Medulla oblongata (tissue), 1 donor: Measurements from ENCODE around the gene ABLIM2.

Experiments
- DNase-seq: peaks from one replicate; pipeline ENCODE4 v3.0.0-alpha.2; 2015; ENCODE audit errors: extremely low spot score

ABLIM2 gene

DNA sequence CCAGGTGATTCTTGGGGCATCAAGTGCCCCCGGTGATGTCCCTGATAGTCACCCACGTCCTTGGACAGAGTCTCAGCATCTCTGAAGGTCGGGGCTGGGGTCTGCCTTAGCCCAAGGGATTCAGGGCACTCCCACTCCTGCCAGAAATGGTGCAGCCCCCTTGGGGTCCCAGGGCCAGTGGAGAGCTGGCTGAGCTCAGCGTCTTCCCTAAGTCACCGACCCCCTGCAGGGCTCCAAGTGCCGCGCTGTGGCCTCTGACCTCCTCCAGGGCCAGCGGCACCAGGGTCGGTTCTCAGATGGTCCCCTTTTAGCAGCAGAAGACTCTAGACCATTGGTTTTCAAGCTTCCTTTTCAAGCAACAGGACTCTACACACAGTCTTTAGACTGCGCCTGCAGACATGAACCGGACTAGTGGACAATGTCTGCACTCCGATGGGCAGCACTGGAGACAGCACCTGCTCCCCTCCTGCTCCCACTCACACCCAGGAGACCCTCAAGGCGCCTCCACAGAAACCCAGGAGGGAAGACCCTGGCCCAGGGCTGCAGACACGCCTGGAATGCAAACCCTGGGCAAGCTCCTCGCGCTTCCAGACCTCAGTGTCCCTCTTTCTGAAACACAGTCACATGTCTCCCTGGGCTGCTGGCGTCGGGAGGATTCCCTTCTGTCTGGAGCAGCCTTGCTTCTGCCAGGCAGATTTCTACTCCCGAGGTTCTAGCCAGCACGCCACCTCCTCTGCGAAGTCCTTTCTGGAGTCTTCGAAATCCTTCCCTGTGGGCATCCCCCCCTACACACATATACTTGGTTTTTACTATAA is 53.9 kb downstream of the ABLIM2 start:
- no peak for DNase-seq

DNA sequence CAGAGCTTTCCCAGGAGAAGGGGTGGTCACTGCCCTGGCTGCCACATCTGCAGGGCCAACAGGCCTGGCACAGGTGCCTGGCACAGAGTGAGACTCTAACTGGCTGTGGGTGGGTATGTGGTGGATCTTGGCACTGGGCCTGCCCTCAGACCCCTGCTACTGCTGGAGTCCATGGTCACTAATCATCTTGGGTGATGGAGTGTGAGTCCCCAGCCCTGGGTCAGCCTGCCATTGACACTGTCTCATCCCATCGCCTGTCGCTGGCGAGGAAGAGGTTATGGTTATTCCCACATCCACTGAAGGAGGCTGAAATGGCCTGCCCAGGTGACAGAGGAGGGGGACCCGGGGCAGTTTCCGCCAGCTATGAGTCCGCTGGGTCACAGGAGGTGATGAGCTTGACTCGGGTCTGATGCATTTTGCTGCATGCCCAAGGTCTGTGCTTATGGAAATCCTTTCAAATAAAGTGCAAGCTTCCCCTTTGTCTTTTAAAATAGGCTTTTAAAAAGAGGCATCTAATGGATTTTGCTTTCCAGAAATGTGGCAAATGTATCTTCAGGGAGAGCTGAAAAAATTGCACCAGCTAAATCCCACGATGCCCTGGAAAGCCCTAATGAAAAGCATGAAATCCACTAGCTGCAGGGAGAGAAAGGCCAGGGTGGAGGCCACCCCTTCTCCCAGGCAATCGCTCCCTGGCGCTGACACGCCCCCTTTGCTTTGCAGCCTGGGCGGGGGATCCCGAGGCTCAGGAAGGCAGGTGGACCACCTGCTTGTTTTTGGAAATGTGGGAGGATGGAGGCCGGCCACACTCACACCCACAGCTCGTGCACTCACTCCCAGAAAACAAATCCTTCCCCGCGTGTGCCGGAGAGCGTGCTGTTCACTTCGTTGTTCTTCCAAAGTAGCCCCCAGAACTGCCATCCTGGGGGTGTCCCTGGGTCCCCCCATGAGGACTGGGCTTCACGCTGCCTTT is 54.9 kb downstream of the ABLIM2 start:
- DNase-seq = no peak

DNA sequence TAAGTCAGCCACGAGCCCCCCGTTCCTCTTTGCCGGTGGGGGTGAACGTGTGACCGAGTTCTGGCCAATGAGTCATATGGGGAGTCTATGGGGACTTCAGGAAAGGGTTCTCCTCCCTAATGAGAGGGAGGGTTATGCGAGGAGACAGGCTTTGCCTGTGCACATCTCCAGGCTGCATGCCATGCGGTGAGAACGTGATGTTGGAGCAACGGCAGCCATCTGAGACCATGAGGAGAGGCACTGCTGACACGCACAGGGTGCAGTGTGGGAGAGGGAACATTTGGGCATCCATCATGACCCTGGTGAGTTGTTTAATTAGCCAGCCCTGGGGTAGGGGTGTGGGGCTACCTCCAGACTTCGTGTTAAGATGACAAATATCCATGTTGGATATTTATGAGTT is 55.8 kb downstream of the ABLIM2 start:
- no peak for DNase-seq

DNA sequence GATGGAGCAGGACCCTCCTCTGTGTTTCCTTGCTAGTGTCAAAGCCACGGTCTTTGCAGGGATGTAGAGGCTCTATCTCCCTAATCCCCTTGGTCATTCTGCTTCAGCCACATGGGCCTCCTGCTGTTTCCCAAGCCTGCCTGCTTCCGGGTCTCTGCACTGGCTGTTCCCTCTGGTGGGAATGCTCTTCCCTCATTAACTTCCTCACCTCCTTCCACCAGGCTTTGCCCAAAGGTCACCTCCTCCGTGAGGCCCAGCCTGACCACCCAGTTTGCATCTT is 56.6 kb downstream of the ABLIM2 start:
- no peak for DNase-seq

DNA sequence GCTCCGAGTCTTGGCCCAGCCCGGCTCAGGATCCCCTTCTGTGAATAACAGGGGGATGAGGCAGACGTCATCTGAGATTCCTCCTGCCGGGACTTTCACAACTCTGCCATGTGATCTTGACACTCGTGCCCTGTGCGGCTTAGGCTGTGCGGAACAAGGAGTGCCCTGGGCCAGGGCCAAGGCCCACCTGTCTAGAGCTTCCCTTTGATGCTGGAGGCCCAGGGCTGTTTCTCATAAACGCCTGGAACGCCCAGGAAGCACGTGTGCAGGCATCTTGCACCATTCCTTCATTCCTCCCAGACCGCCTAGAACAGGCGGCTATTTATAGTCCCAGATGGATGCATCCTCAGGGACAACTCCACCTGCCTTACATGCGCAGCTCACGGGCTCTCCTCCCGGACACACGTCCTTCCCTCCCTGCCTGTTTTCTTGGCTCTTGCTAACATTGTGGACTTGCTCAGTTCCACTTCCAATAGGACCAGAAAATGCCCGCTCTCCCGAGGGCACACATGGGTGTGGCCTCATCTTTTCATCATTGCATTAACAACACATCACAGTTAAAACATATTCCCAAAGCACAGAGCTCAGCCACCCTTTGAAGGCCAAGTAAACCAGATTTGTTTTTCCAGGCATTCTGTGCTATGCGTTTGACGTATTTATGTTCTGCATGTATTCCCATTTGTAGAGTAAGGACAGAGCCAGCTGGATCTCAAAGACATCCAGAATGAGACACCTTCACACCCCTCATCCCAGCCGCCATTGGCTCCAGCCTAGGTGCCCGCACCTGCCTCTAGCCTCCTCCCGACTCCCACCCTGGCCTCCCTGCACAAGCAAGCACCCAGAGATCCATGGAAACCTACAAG is 57.2 kb downstream of the ABLIM2 start:
- no peak for DNase-seq

DNA sequence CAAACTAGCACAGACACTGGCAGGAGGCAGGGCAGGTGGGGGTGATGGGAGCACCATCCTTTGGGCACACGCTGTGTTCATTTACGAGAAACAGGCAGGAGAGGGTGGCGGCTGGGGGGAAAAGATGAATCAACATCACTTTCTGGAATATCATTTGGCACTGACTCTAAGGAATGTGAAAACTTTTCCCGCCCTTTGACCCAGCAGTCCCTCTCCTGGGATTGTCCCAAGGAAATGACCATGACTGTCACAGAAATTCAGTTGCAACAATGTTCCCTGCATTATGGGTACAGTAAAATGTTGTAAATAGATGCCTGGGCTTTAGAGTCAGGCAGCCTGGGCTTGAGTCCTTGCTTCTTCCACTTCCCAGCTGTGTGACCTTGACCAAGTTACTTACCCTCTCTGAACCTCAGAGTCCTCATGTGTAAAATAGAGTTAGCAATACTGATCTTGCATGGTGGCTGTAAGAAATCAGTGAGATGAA is 58.6 kb downstream of the ABLIM2 start:
- DNase-seq = no peak

DNA sequence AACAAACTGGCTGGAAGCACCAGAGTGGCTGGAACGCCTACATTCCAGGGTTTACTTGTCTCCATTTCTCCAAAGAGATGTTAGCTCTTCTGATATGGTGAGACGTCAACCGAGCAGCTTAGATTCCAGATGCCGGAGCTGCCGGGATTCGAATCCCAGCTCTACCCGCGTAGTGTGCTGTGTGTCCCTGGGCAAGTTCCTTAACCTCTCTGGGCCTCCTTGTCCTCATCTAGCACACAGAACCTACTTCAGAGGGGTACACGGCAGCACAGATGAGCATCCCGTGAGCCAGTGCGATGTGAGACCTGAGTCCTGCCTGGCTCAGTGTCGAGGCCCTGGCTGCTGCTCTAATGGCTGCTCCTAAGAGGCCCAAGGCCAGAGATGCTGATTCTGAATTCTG is 60.1 kb downstream of the ABLIM2 start:
- no peak for DNase-seq

DNA sequence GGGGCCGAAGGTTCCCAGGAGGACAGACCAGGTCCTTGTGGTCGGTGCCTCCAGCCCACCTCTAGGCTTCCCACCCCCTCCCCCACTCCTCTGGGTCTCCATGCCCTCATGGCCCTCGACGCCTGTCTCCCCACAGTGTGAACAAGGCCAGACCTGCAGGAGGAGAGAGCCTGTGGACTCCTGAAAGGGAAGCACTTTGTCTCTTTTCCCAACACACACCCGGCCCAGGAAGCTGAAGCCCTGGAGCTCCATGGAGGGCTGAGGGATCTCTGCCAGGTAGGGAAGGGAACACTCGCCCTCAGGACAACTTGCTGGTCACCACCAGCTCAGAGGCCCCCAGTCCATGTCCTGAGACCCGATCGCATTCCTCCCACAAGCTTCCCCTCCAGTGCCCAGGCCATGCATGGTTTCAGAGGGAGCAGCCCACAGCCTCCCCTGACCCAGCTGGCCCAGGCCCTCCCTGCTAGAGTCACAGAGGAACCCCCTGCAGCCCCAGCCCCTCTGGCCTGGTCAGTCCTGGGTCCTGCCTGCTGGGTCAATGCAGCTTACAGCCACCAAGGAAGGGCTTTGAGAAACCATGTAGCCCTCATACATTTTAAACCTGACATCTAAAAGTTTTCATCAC is 60.8 kb downstream of the ABLIM2 start:
- no peak for DNase-seq

DNA sequence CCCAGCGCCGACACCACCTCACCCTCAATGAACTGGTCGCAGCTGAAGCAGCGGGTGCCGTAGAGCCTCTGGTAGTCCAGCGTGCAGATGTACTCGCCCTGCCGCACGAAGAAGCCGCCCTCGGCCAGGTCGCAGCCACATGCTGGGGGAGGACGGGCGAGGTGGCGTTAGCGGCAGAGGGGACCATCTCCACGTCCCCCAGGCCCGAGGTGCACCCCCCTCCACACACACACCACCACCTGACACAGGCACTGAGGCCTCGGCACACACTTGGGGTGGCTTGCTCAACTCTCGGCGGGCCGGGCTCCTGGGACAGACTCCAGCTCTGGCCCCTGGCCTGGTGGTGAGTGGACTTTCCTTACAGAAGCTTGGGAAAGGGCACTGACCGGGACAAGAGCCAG is 61.5 kb downstream of the ABLIM2 start:
- no peak for DNase-seq

DNA sequence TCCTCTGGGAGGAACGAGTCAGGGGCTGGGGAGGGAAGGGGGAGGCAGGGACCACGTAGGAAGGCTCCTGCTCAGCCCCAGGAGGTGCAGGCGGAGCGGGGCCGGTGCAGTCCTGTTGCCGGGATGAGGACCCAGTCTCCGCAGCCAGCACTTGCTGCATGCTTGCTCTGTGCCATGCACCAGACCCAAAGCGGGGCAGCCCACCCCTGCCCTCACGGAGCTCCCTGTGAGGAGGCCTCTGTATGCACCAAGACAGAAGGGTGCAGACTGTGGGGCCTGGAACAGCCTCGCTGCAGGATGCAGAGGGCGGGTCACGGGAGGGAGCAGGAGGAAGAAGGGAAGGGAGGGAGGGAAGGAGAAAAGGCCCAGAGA is 61.9 kb downstream of the ABLIM2 start:
- no peak for DNase-seq

DNA sequence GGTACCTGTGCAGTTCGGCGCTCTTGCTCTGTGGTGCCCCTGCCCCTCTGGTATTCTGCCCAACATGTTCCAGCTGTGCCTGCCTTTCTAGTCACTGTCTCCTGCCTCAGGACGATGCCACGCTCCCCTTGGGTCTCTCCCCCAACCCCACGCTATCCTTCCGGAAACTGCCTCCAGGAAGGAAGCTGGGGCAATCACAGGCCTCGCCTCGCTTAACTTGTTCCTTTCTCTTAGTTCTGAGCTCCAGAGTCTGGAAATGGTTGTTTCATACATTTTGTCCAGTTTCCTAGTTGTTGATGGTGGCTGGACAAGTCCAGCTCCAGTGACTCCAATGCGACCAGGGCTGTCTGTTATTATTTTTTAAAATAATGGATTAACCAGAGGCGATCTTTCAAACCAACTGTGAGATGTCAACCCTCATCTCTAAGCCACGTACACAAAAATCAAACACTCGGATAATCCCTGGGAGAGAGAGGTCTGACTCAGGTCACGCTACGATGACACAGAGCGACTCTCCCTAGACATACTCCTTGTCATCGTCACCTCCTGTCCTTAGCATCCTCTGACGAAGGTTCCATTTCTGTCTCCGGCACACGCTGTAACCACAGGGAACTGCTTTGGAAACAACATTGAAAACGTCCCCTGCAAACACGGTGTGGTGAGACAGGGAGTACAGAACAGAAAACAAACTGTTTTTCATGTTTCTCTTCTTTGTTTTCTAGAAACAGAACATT is 62.5 kb downstream of the ABLIM2 start:
- no peak for DNase-seq

DNA sequence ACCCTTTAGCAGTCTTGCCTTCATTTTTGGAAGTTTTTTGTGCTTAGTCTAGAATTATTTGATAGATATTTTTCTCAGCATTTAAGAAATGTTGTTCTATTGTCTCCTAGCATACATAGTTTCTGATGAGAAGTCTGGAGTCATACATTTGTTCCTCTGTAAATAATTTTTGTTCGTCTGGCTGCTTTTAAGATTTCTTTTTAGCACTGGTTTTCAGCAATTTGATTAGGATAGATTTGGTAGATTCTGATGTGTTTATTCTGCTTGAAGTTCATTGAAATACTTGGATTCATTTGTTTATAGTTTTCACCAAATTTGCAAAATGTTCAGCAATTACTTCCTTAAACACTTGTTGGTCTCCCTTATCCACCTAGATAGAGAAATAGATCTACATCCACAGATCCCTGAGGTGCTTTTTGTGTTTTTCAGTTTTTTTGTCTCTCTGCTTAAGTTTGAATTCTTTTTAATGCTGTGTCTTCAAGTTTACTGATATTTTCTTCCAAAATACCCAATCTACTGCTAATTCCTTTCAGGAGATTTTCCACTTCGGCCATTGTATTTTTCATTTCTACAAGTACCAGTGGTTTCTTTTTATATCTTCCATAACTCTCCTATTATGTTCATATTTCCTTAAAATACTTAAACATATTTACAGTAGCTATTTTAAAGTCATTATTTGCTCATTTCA is 64.9 kb downstream of the ABLIM2 start:
- DNase-seq = no peak

DNA sequence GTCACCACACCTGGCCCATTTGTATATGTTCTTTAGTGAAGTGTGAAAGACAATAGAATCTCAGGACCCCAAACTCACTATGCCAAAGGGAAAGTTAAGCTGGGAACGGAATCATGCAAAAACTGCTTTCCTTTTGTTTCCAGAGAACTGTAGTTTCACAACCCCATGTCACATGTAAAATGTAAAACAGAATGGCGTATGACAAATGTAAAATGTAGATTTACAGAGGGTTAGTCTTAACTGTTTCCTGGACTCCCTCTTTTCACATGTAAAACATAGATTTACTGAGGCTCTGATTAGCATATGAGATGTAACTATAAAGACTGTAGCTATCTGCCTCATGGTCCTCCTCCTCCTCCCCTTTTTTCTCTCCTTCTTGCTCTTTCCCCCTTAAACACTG is 66.3 kb downstream of the ABLIM2 start:
- no peak for DNase-seq

DNA sequence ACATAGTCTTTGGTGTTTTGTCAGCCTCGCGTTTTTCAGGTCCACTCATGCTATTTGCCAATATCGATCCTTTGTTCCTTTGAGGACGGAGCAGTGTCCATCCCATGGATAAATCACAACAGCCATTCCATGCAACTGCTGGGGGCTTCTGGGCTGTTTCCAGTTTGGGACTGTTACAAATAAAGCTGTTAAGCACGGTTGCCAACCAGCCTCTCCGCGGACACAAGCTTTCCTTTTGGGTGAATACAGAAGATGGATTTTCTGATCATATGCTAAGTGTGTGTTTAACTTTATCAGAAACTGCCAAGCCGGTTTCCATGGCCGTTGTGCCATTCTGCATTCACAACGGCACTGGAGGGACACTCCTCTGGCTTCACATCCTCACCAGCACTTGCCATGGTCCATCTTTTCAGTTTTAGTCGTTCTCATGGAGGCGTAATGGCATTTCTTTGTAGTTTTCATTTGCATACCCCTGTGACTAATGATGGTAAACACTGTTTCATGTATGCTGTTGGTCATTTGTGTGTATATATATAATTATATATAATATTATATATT is 67.8 kb downstream of the ABLIM2 start:
- no peak for DNase-seq

DNA sequence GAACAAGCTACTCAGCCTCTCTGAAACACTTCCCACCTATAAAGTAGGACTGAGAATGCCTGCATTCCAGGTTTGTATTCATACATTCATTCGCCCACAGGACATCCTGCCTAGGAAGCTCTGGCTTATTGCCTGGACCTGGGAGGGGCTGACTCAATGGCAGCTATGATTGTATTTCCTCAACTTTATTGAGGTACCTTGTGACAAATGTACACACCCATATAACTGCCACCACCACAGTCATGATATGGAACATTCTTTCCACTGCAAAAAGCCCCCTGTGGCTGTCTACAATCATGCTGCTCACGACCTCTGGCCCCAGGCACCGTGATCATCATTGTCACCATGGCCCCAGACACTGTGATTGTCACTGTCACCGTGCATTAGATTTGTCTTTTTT is 68.3 kb downstream of the ABLIM2 start:
- no peak for DNase-seq

DNA sequence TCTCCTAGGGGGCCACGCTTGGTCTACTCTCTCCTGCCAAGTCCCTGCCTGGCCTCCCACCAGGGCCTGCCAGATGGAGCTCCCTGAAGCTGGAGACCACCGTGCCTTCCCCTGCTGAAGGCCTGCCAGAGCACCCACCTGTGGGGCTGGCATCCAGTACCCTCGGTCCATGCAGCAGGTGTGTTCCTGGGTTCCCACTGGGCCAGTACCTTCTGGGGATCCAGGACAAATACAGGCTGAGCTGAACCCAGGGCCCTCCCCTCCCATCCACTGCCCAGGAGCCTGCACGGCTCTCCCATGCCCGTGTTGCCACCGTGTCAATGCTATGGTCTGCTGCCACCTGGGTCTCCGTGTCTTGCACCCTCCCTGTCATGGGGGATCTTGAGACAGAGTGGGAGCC is 68.8 kb downstream of the ABLIM2 start:
- DNase-seq = no peak

DNA sequence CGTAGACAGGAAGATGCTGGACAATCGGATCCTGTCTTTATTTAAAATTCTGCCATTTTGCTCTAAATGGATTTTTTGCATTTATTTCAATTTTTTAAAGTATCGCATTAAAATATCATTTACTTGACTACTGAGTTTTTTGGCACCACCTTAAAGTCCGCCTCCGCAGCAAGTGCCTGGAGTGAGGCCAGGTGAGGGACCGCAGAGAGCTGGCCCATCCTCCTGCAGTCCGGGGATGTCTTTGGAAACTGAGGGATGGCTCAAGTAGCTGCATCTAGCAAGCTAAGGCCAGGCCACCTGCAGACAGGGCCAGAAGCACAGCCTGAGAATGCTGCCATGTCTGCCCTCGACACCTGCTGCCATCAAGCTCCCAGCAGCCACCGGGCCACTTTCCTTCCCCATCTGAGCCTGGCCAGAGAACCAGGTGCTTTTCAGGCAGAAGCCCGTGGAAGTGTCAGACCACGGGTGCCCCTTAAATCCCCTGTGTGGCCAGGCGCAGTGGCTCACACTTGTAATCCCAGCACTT is 69.6 kb downstream of the ABLIM2 start:
- no peak for DNase-seq

DNA sequence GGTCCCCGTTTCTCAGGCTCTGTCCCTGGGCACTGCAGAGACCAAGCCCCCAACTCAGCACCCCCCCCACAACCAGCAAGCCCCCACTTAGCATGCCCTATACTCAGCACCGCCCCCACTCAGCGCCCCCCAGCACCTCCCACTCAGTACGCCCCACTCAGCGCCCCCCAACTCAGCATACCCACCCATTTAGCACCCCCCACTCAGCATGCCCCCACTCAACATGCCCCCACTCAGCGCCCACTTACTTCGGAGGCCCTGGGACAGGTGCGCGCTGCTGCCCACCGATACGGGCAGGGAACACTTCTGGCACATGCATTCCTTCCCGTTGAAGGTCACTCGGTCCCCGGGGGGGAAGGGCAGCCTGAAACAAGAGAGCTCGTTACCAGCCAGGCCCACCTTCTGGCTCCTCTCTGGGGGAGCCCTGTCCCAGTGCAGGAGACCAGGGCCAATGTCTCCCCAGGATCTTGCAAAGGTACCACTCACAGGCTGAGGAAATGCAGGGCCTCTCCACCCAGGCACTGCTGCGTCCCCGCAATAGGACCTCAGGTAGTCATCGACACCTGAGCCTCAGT is 70.6 kb downstream of the ABLIM2 start:
- DNase-seq = no peak

DNA sequence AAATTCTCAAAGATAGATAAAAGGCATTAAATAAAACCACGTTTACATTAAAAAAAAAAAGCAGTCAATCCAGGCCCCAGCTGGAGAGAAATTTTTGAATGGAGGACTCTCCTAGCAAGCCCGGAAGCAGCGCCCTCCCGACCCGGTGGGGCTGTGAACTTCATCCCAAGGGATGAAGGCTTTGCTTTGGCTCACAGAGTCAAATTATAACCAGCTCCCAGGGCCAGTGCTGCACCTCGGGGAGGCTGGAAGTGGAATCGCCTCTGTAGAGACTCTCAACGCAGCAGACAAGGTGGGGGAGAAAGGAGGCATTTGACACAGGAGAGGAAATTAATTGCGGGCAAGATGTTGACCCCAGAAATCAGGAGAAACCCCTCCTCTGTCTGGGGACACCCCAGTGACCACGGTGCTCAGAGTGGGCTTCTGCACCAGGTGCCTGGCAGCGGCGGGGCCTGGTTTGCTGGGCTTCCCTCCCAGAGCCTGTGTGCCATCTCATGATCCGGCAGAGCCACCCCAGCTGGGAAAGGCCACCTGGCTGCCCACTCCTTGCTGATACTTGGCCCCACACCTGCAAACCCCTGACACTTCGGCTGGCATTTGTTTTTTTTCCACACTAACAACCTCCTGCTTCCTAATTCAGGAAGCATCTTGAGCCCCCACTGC is 71.7 kb downstream of the ABLIM2 start:
- DNase-seq = no peak
